ENCODE measurements around the gene PTPN6. TPM values are rescaled to one million over a fixed set of nuclear protein-coding genes. Genes with fewer than 3 reads are reported as not detected.

The PTPN6 gene
- total and polyA plus RNA-seq, 2 of the 13 experiments (the other 11 are each of a cell fraction or from before 2014, with no cell fraction given) = 10.5 to 10.6 TPM

DNA sequence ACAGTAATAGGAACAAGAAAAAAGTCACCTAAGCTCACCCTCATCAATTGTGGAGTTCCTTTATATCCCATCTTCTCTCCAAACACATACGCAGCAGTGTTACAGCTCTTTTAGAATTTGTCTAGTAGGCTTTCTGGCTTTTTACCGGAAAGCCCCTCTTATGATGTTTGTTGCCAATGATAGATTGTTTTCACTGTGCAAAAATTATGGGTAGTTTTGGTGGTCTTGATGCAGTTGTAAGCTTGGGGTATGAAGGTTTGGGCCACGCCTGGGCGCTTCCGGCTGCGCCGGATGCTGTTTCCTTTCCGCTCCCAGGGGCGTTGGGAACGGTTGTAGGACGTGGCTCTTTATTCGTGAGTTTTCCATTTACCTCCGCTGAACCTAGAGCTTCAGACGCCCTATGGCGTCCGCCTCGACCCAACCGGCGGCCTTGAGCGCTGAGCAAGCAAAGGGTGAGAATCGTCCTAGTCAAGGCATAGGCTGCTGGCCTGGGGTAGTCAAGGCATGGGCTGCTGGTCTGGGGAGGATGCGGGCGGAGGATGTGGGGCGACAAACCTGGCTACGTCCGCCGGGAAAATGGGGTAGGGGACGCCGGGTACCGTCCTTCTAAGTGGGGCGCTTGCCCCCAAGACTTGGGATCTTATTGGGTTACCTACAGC lies 7.3 kb upstream of the PTPN6 start, which contains the start of the genes C12orf57 and RNU7-1 (continued):
- TF ChIP-seq, protein P1, sequence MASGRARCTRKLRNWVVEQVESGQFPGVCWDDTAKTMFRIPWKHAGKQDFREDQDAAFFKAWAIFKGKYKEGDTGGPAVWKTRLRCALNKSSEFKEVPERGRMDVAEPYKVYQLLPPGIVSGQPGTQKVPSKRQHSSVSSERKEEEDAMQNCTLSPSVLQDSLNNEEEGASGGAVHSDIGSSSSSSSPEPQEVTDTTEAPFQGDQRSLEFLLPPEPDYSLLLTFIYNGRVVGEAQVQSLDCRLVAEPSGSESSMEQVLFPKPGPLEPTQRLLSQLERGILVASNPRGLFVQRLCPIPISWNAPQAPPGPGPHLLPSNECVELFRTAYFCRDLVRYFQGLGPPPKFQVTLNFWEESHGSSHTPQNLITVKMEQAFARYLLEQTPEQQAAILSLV (CRISPR knock-in tag; IDR thresholded peaks at IDR 0.05; ENCODE audit: borderline replicate concordance) = no peak
- TF ChIP-seq HES4 (CRISPR knock-in tag; IDR thresholded peaks at IDR 0.05; ENCODE audit: borderline replicate concordance) (peak; percentile 32; the same call in 1 of the 2 replicates), HOXA5 (CRISPR knock-in tag; IDR thresholded peaks at IDR 0.05) (peak; percentile 69; the same call in 1 of the 2 replicates), RXRB (CRISPR knock-in tag; IDR thresholded peaks at IDR 0.05; ENCODE audit: borderline replicate concordance) (peak; percentile 87), MTF1 (CRISPR knock-in tag; IDR thresholded peaks at IDR 0.05) (peak; percentile 72; the same call in 1 of the 2 replicates), HOXA9 (CRISPR knock-in tag; IDR thresholded peaks at IDR 0.05; ENCODE audit: borderline replicate concordance) (no peak; the same call in 1 of the 2 replicates), ZBTB43 (CRISPR knock-in tag; conservative IDR thresholded peaks at IDR 0.05) (peak; percentile 30; the same call in 1 of the 2 replicates), HDAC6 (IDR thresholded peaks at IDR 0.05; ENCODE audit: low read depth, low read length) (peak; percentile 82; the same call in 1 of the 2 replicates), KLF15 (CRISPR knock-in tag; IDR thresholded peaks at IDR 0.05; ENCODE audit: borderline replicate concordance) (0 out of 2 replicates have a peak, but pooled peaks have one; percentile 59), RFX1 (IDR thresholded peaks at IDR 0.05) (no peak), MEIS1 (CRISPR knock-in tag; IDR thresholded peaks at IDR 0.05; ENCODE audit: borderline replicate concordance) (peak; percentile 25; the same call in 1 of the 2 replicates), KDM2A (CRISPR knock-in tag; IDR thresholded peaks at IDR 0.05; ENCODE audit: borderline replicate concordance, low read depth) (no peak; the same call in none of the 2 replicates), ZNF615 (CRISPR knock-in tag; IDR thresholded peaks at IDR 0.05; ENCODE audit: borderline replicate concordance) (no peak; the same call in 1 of the 2 replicates), ZNF234 (CRISPR knock-in tag; conservative IDR thresholded peaks at IDR 0.05) (no peak), PAF1 (CRISPR knock-in tag; IDR thresholded peaks at IDR 0.05) (0 out of 2 replicates have a peak, but pooled peaks have one; percentile 59), ZNF34 (CRISPR knock-in tag; IDR thresholded peaks at IDR 0.05; ENCODE audit: borderline replicate concordance) (no peak; the same call in 1 of the 2 replicates), ZNF530 (CRISPR knock-in tag; IDR thresholded peaks at IDR 0.05; ENCODE audit: low read depth) (no peak), ZNF383 (CRISPR knock-in tag; IDR thresholded peaks at IDR 0.05; ENCODE audit: borderline replicate concordance) (no peak), ZFP1 (CRISPR knock-in tag; IDR thresholded peaks at IDR 0.05) (peak; percentile 94)
- TF ChIP-seq, protein P2, sequence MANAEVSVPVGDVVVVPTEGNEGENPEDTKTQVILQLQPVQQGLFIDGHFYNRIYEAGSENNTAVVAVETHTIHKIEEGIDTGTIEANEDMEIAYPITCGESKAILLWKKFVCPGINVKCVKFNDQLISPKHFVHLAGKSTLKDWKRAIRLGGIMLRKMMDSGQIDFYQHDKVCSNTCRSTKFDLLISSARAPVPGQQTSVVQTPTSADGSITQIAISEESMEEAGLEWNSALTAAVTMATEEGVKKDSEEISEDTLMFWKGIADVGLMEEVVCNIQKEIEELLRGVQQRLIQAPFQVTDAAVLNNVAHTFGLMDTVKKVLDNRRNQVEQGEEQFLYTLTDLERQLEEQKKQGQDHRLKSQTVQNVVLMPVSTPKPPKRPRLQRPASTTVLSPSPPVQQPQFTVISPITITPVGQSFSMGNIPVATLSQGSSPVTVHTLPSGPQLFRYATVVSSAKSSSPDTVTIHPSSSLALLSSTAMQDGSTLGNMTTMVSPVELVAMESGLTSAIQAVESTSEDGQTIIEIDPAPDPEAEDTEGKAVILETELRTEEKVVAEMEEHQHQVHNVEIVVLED (CRISPR knock-in tag; IDR thresholded peaks at IDR 0.05; ENCODE audit: borderline replicate concordance) = peak; percentile 59; the same call in 1 of the 2 replicates
- TF ChIP-seq, protein P3, sequence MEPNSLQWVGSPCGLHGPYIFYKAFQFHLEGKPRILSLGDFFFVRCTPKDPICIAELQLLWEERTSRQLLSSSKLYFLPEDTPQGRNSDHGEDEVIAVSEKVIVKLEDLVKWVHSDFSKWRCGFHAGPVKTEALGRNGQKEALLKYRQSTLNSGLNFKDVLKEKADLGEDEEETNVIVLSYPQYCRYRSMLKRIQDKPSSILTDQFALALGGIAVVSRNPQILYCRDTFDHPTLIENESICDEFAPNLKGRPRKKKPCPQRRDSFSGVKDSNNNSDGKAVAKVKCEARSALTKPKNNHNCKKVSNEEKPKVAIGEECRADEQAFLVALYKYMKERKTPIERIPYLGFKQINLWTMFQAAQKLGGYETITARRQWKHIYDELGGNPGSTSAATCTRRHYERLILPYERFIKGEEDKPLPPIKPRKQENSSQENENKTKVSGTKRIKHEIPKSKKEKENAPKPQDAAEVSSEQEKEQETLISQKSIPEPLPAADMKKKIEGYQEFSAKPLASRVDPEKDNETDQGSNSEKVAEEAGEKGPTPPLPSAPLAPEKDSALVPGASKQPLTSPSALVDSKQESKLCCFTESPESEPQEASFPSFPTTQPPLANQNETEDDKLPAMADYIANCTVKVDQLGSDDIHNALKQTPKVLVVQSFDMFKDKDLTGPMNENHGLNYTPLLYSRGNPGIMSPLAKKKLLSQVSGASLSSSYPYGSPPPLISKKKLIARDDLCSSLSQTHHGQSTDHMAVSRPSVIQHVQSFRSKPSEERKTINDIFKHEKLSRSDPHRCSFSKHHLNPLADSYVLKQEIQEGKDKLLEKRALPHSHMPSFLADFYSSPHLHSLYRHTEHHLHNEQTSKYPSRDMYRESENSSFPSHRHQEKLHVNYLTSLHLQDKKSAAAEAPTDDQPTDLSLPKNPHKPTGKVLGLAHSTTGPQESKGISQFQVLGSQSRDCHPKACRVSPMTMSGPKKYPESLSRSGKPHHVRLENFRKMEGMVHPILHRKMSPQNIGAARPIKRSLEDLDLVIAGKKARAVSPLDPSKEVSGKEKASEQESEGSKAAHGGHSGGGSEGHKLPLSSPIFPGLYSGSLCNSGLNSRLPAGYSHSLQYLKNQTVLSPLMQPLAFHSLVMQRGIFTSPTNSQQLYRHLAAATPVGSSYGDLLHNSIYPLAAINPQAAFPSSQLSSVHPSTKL (CRISPR knock-in tag; IDR thresholded peaks at IDR 0.05) = peak; percentile 33; the same call in 1 of the 2 replicates
